ENCODE measurements around the gene SYTL1.

GRCh38 chr1:27364696-27365371, 23.0 kb downstream of the SYTL1 start:
- TF ChIP-seq CTCF (IDR thresholded peaks at IDR 0.05) (no peak), POLR2AphosphoS5 (IDR thresholded peaks at IDR 0.05) (no peak), POLR2A (IDR thresholded peaks at IDR 0.05) (no peak)
